ENCODE results near the gene BEGAIN. TPM values are rescaled to one million over a fixed set of nuclear protein-coding genes. Genes with fewer than 3 reads are reported as not detected.
"Not testable (repeated sequence)": the region's sequence is repeated elsewhere in the genome, so short reads cannot be mapped to it uniquely, and the experiment has no call there.

BEGAIN gene
- total RNA-seq, 2 donors from 2014 or later: 0.91 to 1.3 TPM

GRCh38 chr14:100523131-100523842, 63.9 kb downstream of the BEGAIN start:
- H3K36me3 ChIP-seq (ENCODE audit: control insufficient read depth, insufficient read depth, low read length): peaks cover 11% of the 10 kb centered on the region
- WGBS, 2 experiments (ENCODE audit: insufficient coverage in 1 of 2, insufficient read length in 1 of 2): 87 to 89% methylated on average over 8 to 13 of the region's 13 CpGs
- H3K9me3 Mint-ChIP-seq: no peaks in the 10 kb centered on the region
- DNase-seq: no peak
- H3K36me3 Mint-ChIP-seq (ENCODE audit: low read depth): no peaks in the 10 kb centered on the region
- TF ChIP-seq CTCF (conservative IDR thresholded peaks at IDR 0.05): no peak
- no peaks in the 10 kb centered on the region for H3K4me1 Mint-ChIP-seq
- no peak overlapping the region for H3K9ac ChIP-seq (ENCODE audit: extremely low read depth, low read length, poor library complexity, severe bottlenecking)
- no peak overlapping the region for H3K4me3 ChIP-seq (ENCODE audit: low read length)
- H3K27me3 Mint-ChIP-seq (ENCODE audit: insufficient read depth): no peaks in the 10 kb centered on the region
- peak overlapping the region; percentile 5 for H3K27ac ChIP-seq (ENCODE audit: low read depth, low read length)
- no peaks in the 10 kb centered on the region for H3K9me3 ChIP-seq (ENCODE audit: control insufficient read depth, low read length)
- H3K4me3 Mint-ChIP-seq: no peak overlapping the region
- H3K27ac Mint-ChIP-seq: no peak overlapping the region
- no peaks in the 10 kb centered on the region for H3K27me3 ChIP-seq (ENCODE audit: control insufficient read depth, insufficient read depth, low read length, poor library complexity, severe bottlenecking)
- H3K4me1 ChIP-seq (ENCODE audit: control insufficient read depth, insufficient read depth, low read length): no peaks in the 10 kb centered on the region

GRCh38 chr14:100522616-100523099, 64.6 kb downstream of the BEGAIN start:
- H3K4me1 Mint-ChIP-seq: no peaks in the 10 kb centered on the region
- Histone ChIP-seq H3K36me3 (ENCODE audit: control insufficient read depth, insufficient read depth, low read length) (peaks cover 11% of the 10 kb centered on the region), H3K27ac (ENCODE audit: low read depth, low read length) (peak overlapping the region; percentile 5), H3K4me1 (ENCODE audit: control insufficient read depth, insufficient read depth, low read length) (no peaks in the 10 kb centered on the region), H3K27me3 (ENCODE audit: control insufficient read depth, insufficient read depth, low read length, poor library complexity, severe bottlenecking) (no peaks in the 10 kb centered on the region), H3K9ac (ENCODE audit: extremely low read depth, low read length, poor library complexity, severe bottlenecking) (no peak overlapping the region), H3K9me3 (ENCODE audit: control insufficient read depth, low read length) (no peaks in the 10 kb centered on the region), H3K4me3 (ENCODE audit: low read length) (no peak overlapping the region)
- H3K27me3 Mint-ChIP-seq (ENCODE audit: insufficient read depth): no peaks in the 10 kb centered on the region
- H3K4me3 Mint-ChIP-seq: no peak overlapping the region
- H3K9me3 Mint-ChIP-seq: no peaks in the 10 kb centered on the region
- no peak overlapping the region for H3K27ac Mint-ChIP-seq
- no peak for TF ChIP-seq CTCF (conservative IDR thresholded peaks at IDR 0.05)
- WGBS, 2 experiments (ENCODE audit: insufficient coverage in 1 of 2, insufficient read length in 1 of 2): 62 to 65% methylated on average over 4 to 6 of the region's 6 CpGs
- no peaks in the 10 kb centered on the region for H3K36me3 Mint-ChIP-seq (ENCODE audit: low read depth)
- DNase-seq: peak; percentile 46

- not testable (repeated sequence) for H3K4me3 ChIP-seq (ENCODE audit: low read length); H3K27ac ChIP-seq (ENCODE audit: low read depth, low read length); H3K4me1 ChIP-seq (ENCODE audit: control insufficient read depth, insufficient read depth, low read length); DNase-seq; H3K4me1 Mint-ChIP-seq; H3K27ac Mint-ChIP-seq; H3K4me3 Mint-ChIP-seq; H3K27me3 ChIP-seq (ENCODE audit: control insufficient read depth, insufficient read depth, low read length, poor library complexity, severe bottlenecking); H3K36me3 ChIP-seq (ENCODE audit: control insufficient read depth, insufficient read depth, low read length); H3K27me3 Mint-ChIP-seq (ENCODE audit: insufficient read depth); H3K9ac ChIP-seq (ENCODE audit: extremely low read depth, low read length, poor library complexity, severe bottlenecking); H3K36me3 Mint-ChIP-seq (ENCODE audit: low read depth)
- 95 to 100% methylated on average over 1 to 3 of the region's 3 CpGs for WGBS, 2 experiments (ENCODE audit: insufficient coverage in 1 of 2, insufficient read length in 1 of 2)
- H3K9me3 ChIP-seq (ENCODE audit: control insufficient read depth, low read length): peaks cover 17% of the 10 kb centered on the region
- peaks cover 25% of the 10 kb centered on the region for H3K9me3 Mint-ChIP-seq
Measured at GRCh38 chr14:100506053-100506452, 81.2 kb downstream of the BEGAIN start.
